ENCODE results near the gene RRH. TPM values are rescaled to one million over a fixed set of nuclear protein-coding genes. Genes with fewer than 3 reads are reported as not detected.

The RRH gene
- total and polyA plus RNA-seq, 2 of the 4 experiments (the other 2 are of a cell fraction), result 0.05 TPM; not detected in 1

DNA sequence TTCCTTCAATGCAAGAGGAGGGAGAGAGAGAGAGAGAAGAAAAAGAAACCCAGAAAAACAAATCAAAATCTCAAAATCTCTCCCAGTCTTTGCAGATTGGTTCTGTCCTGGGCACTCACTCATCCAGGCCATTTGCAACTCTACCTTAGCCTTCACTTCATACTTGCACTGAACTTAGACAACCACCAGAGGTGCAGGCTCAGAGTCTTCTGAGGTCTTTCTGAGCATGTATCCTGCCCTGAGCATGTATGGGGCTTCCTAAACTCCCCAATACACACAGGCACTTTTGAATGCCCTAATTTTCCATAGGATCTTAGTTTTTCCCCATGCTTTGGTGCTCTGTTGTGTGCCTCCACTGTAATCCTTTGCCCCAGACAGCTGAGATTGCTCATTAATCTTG is 28.9 kb upstream of the RRH start:
- CTCF ChIA-PET, result no interaction called here

More for the DNA sequence above, 28.9 kb upstream of the RRH start:
- H4K8ac ChIP-seq (ENCODE audit: low read depth in 2 of 2, low read length in 2 of 2), result no peak overlapping the region
- H2BK15ac ChIP-seq (ENCODE audit: low read depth, low read length), result no peak overlapping the region
- no peak overlapping the region for H2BK20ac ChIP-seq (ENCODE audit: low read depth, low read length)
- H3K4ac ChIP-seq (ENCODE audit: low read depth, low read length), result no peak overlapping the region
- no peaks in the 10 kb centered on the region for H4K20me1 ChIP-seq (ENCODE audit: insufficient read depth, low read length)
- no peaks in the 10 kb centered on the region for H3K36me3 ChIP-seq (ENCODE audit: control insufficient read depth, insufficient read depth, low read length)
- POLR2A ChIA-PET (ENCODE audit: unreplicated experiment), result no interaction called here
- in situ Hi-C loops (cut with MboI; ENCODE audit: low sequenced_read_pairs), result no loop called here
- H3K27me3 ChIP-seq (ENCODE audit: control insufficient read depth, insufficient read depth, low read length), result peaks cover 1% of the 10 kb centered on the region; the same call in 1 of the 2 replicates
- no peak overlapping the region for H2AFZ ChIP-seq (replicated peaks; ENCODE audit: low read length, poor library complexity)
- no peak for ATAC-seq (ENCODE audit: low read depth)
- H3K27ac ChIP-seq (ENCODE audit: insufficient read depth, low read length), result no peak overlapping the region
- no peak overlapping the region for H2AK5ac ChIP-seq (ENCODE audit: low read depth, low read length)
- no peak overlapping the region for H3K56ac ChIP-seq (ENCODE audit: extremely low read depth, insufficient read depth, low read length)
- DNase-seq, result no peak
- H4K91ac ChIP-seq (ENCODE audit: insufficient read depth, low read depth, low read length), result no peak overlapping the region
- no peak overlapping the region for H2AK9ac ChIP-seq (replicated peaks; ENCODE audit: low read depth, low read length, poor library complexity)
- H3K4me1 ChIP-seq (ENCODE audit: control insufficient read depth, insufficient read depth, low read length), result no peaks in the 10 kb centered on the region
- H3K23ac ChIP-seq (ENCODE audit: low read depth, low read length), result no peak overlapping the region
- H3K4me2 ChIP-seq (ENCODE audit: low read depth, low read length), result no peak overlapping the region
- no peak overlapping the region for H3K14ac ChIP-seq (replicated peaks; ENCODE audit: low read depth, low read length)
- H3K9me1 ChIP-seq (ENCODE audit: insufficient read depth, low read length), result no peaks in the 10 kb centered on the region; the same call in 1 of the 2 replicates
- H2BK120ac ChIP-seq (ENCODE audit: low read depth, low read length), result no peak overlapping the region
- dilution Hi-C loops (cut with HindIII; ENCODE audit: low sequenced_read_pairs, unreplicated experiment), result no loop called here
- H2BK5ac ChIP-seq (ENCODE audit: low read depth, low read length, poor library complexity, severe bottlenecking), result no peak overlapping the region
- H3K4me3 ChIP-seq (ENCODE audit: insufficient read depth, low read depth, low read length), result no peak overlapping the region
- H3K9me3 ChIP-seq (ENCODE audit: control insufficient read depth, insufficient read depth, low read length), result no peaks in the 10 kb centered on the region
- intact Hi-C loops (cut with micrococcal nuclease), result no loop called here
- H3K18ac ChIP-seq (ENCODE audit: low read depth, low read length), result no peak overlapping the region
- no peak overlapping the region for H3K9ac ChIP-seq (ENCODE audit: low read depth, low read length)
- BruUV-seq (replicated peaks), result no TSS peak
- TF ChIP-seq RFX5 (IDR thresholded peaks at IDR 0.05; ENCODE audit: low read depth, low read length) (no peak), CHD1 (IDR thresholded peaks at IDR 0.05; ENCODE audit: low read depth, low read length) (no peak), SMC3 (IDR thresholded peaks at IDR 0.05; ENCODE audit: low read depth, low read length) (no peak)
- no peaks in the 10 kb centered on the region for H3K79me1 ChIP-seq (ENCODE audit: low read depth in 1 of 2, low read length in 2 of 2)
- H4K5ac ChIP-seq (ENCODE audit: low read depth, low read length), result no peak overlapping the region
